Esophagus squamous epithelium (tissue), 5 donors: ENCODE data around the gene MYO1C. TPM values are rescaled to one million over a fixed set of nuclear protein-coding genes. Genes with fewer than 3 reads are reported as not detected.

Source experiments
- DNase-seq: peaks from one replicate; lab custom pipeline; 2025; lab: John Stamatoyannopoulos, UW
- H3K27ac ChIP-seq, 4 donors: fragments of 200-600 bp; sonication (generic); one replicate each; pipeline ENCODE4 v1.5.1; 2016 to 2019; ENCODE audit warnings: mild to moderate bottlenecking in 1 of 4
- H3K27me3 ChIP-seq, 4 donors: fragments of 200-600 bp; sonication (generic); 1 replicate in 3 of 4; 2 replicates in 1 of 4; pipeline versions ENCODE4 v1.5.1 to v1.6.0; 2017 to 2021; ENCODE audit warnings: antibody characterized with exemption in 1 of 4
- H3K36me3 ChIP-seq, 3 donors: fragments of 200-600 bp; sonication (generic); one replicate each; pipeline ENCODE4 v1.5.1; 2016 to 2019
- H3K4me1 ChIP-seq, 3 donors: fragments of 200-600 bp; sonication (generic); one replicate each; pipeline ENCODE4 v1.5.1; 2017 to 2019
- H3K4me3 ChIP-seq, 4 donors: fragments of 200-600 bp; sonication (generic); 1 replicate in 3 of 4; 2 replicates in 1 of 4; pipeline ENCODE4 v1.5.1; 2016 to 2019; ENCODE audit warnings: mild to moderate bottlenecking in 2 of 4, moderate library complexity in 1 of 4
- H3K9me3 ChIP-seq, 3 donors: fragments of 200-600 bp; sonication (generic); one replicate each; pipeline ENCODE4 v1.5.1; 2016 to 2019
- CTCF ChIP-seq, 6 experiments: fragments of 450-650 bp in 4 of 6; fragments of 200-600 bp in 2 of 6; sonication (generic) in 2 of 6; IDR thresholded peaks; one replicate each; pipeline ENCODE4 v1.5.1; 2016 to 2019; ENCODE audit warnings: antibody characterized with exemption in 6 of 6, mild to moderate bottlenecking in 4 of 6, moderate library complexity in 4 of 6
- POLR2A ChIP-seq, 4 donors: fragments of 450-650 bp; IDR thresholded peaks; one replicate each; pipeline ENCODE4 v1.6.1; 2017; ENCODE audit warnings: antibody characterized with exemption in 4 of 4, mild to moderate bottlenecking in 4 of 4, moderate library complexity in 3 of 4
- WGBS, 2 donors: methylation state at CpG; one replicate each; pipeline ENCODE4 v1.1.5; 2018; 5-methylcytosine and 5-hydroxymethylcytosine counted together
- intact Hi-C: fragments of 100-400 bp; cut with DNase I; formaldehyde crosslinking; loops from one replicate; pipeline ENCODE4 v1.15.0; 2022
- total RNA-seq, 4 donors: library from RNA; depleted of rRNA; stranded (reverse); fragments of >200 nt; gene quantifications; one replicate each; pipeline ENCODE4 v1.1.0, GENCODE V29; 2016
- donor health status: DM: yes; HTN: yes; CAD: no.

The MYO1C gene
- total RNA-seq, 4 donors from 2014 or later = 62.0 to 80.5 (median 64.2) TPM

- 90 to 92% methylated on average over 5 of the region's 5 CpGs for WGBS, 2 donors
- no peak for DNase-seq
- Histone ChIP-seq H3K27me3 (no peaks in the 10 kb centered on the region), H3K9me3 (no peaks in the 10 kb centered on the region), H3K4me3 (no peak overlapping the region), H3K4me1 (peaks cover 2 to 8% (median 4%) of the 10 kb centered on the region in 3 donors), H3K36me3 (peaks cover 0 to 97% (median 5%) of the 10 kb centered on the region in 3 donors), H3K27ac (no peak overlapping the region)
- TF ChIP-seq POLR2A (IDR thresholded peaks at IDR 0.05) (no peak), CTCF (IDR thresholded peaks at IDR 0.05) (no peak)
- intact Hi-C loops = no loop called here
These were observed 30.1 kb upstream of the MYO1C start for GRCh38 chr17:1522626-1523025.

- peaks cover 7 to 14% (median 9%) of the 10 kb centered on the region in 3 donors for H3K4me1 ChIP-seq
- no peak overlapping the region for H3K27ac ChIP-seq
- H3K9me3 ChIP-seq = no peaks in the 10 kb centered on the region
- no peak for TF ChIP-seq POLR2A (IDR thresholded peaks at IDR 0.05)
- no peak for TF ChIP-seq CTCF (IDR thresholded peaks at IDR 0.05)
- no peak overlapping the region for H3K4me3 ChIP-seq
- no peak for DNase-seq
- 84 to 88% methylated on average over 10 of the region's 10 CpGs for WGBS, 2 donors
- H3K36me3 ChIP-seq = peaks cover 0 to 82% (median 5%) of the 10 kb centered on the region in 3 donors
- intact Hi-C loops = no loop called here
- H3K27me3 ChIP-seq = no peaks in the 10 kb centered on the region
These were observed 28.7 kb upstream of the MYO1C start for GRCh38 chr17:1521086-1521640.

- no peak for TF ChIP-seq POLR2A (IDR thresholded peaks at IDR 0.05)
- no peak for TF ChIP-seq CTCF (IDR thresholded peaks at IDR 0.05)
- WGBS, 2 donors = 77 to 78% methylated on average over 7 of the region's 7 CpGs
- Histone ChIP-seq H3K9me3 (no peaks in the 10 kb centered on the region), H3K4me3 (no peak overlapping the region), H3K27ac (no peak overlapping the region), H3K36me3 (peaks cover 0 to 68% (median 5%) of the 10 kb centered on the region in 3 donors), H3K27me3 (no peaks in the 10 kb centered on the region), H3K4me1 (peaks cover 13 to 28% (median 16%) of the 10 kb centered on the region in 3 donors)
- intact Hi-C loops = loop anchor here (10.0 kb wide), 2 partner anchors 155 to 255 kb away; no protein-coding TSS in a partner anchor
- no peak for DNase-seq
These were observed 27.2 kb upstream of the MYO1C start for GRCh38 chr17:1519678-1520077.

- Histone ChIP-seq H3K4me1 (peaks cover 13 to 41% (median 21%) of the 10 kb centered on the region in 3 donors), H3K4me3 (no peak overlapping the region), H3K27me3 (no peaks in the 10 kb centered on the region), H3K27ac (no peak overlapping the region), H3K36me3 (peaks cover 0 to 64% (median 5%) of the 10 kb centered on the region in 3 donors), H3K9me3 (no peaks in the 10 kb centered on the region)
- 56 to 90% methylated on average over 2 of the region's 2 CpGs for WGBS, 2 donors
- no peak for TF ChIP-seq CTCF (IDR thresholded peaks at IDR 0.05)
- no peak for TF ChIP-seq POLR2A (IDR thresholded peaks at IDR 0.05)
- intact Hi-C loops = loop anchor here (10.0 kb wide), 2 partner anchors 154 to 254 kb away; no protein-coding TSS in a partner anchor
- no peak for DNase-seq
These were observed 25.9 kb upstream of the MYO1C start for GRCh38 chr17:1518410-1518809.

DNA sequence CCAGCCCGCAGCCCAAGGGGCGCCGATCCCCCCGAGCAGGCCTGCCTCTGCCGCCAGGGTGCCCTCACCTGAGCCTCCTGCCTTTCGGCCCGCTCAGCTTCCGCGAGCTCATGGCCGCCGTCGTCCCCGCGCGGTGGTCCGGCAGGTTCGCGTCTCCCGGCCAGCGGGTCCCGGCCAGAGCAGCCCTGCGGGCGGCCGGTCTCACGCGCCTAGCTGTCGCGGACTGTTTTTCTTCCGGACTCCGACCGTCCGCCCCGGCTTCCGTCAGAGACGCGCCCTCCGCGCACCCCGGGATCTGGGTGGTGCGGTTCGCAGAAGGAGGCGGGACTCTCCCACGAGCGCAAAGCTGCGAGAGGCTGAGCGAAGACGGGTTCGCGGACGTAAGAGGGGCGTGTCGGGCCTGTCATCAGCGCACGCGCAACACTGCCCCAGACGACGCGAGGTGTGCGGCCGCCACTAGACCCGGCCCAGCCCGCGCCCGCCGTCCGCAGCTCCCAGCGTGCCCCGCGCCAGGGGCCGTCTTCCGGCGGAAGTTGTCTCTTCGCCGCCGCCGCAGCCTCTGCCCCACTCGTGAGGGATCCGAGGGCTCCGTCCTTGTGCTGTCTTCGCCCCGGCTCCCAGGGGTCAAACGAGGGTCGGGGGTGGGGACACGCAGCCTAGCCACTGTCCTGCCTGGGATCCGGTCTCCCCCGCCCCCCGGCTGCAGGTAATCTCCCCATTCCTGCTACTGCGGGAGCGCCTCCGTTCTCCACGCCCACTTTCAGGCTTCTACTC lies 24.1 kb upstream of the MYO1C start, which contains the start of gene INPP5K:
Gene INPP5K, minus strand, starts transcription at position 225 of the 774 bp plus-strand sequence. Its CDS starts 113 bp downstream, at position 112.
- Histone ChIP-seq H3K36me3 (peaks cover 0 to 52% (median 5%) of the 10 kb centered on the region in 3 donors), H3K27ac (peak within 1 kb of the TSS; percentile 94 to 99 (median 98)), H3K9me3 (no peaks in the 10 kb centered on the region), H3K4me1 (peaks cover 27 to 59% (median 40%) of the 10 kb centered on the region in 3 donors), H3K4me3 (peak within 1 kb of the TSS; percentile 79 to 96 (median 94)), H3K27me3 (no peaks in the 10 kb centered on the region)
- DNase-seq = peak; percentile 79
- TF ChIP-seq POLR2A (IDR thresholded peaks at IDR 0.05) = peak in 3 of 4 donors; percentile 61 to 82 (median 68)
- peak in 3 of 6 experiments; percentile 18 to 33 (median 26) for TF ChIP-seq CTCF (IDR thresholded peaks at IDR 0.05)
- intact Hi-C loops = loop anchor here (10.0 kb wide), 2 partner anchors 152 to 252 kb away; no protein-coding TSS in a partner anchor
- 0% methylated on average over 6 to 35 of the region's 91 CpGs for WGBS, 2 donors
